Activated CD4-positive, alpha-beta memory T cell treated with anti-CD3 and anti-CD28 coated beads for 36 hours (primary cell): ENCODE data around the gene CCNF. TPM values are rescaled to one million over a fixed set of nuclear protein-coding genes. Genes with fewer than 3 reads are reported as not detected.
A peak's percentile ranks its signal among the peaks of the same experiment; 100 is the strongest.
"Not testable (repeated sequence)": the region's sequence is repeated elsewhere in the genome, so short reads cannot be mapped to it uniquely, and the experiment has no call there.

Experiments used
- CTCF ChIA-PET: fragments of 350-600 bp; sonication (Branson Sonifier 250); formaldehyde crosslinking; loops from one replicate; lab custom pipeline; 2021; ENCODE audit warnings: antibody characterized with exemption, inconsistent platforms; lab: Charles Lee
- POLR2A ChIA-PET: fragments of 350-600 bp; sonication (Branson Sonifier 250); formaldehyde crosslinking; loops from one replicate; lab custom pipeline; 2021; ENCODE audit warnings: antibody characterized with exemption; lab: Charles Lee
- DNase-seq: peaks from one replicate; pipeline ENCODE4 v3.0.0-alpha.2; 2020
- H3K27ac Mint-ChIP-seq: one replicate; pipeline ENCODE4 v1.8.0; 2021; ENCODE audit warnings: mixed read lengths
- H3K27me3 Mint-ChIP-seq: one replicate; pipeline ENCODE4 v1.8.0; 2021; ENCODE audit warnings: mixed read lengths
- H3K36me3 Mint-ChIP-seq: one replicate; pipeline ENCODE4 v1.8.0; 2021; ENCODE audit warnings: mixed read lengths
- H3K4me1 Mint-ChIP-seq: one replicate; pipeline ENCODE4 v1.8.0; 2021; ENCODE audit warnings: low read depth, mixed read lengths
- H3K4me3 Mint-ChIP-seq: one replicate; pipeline ENCODE4 v1.8.0; 2021; ENCODE audit warnings: mild to moderate bottlenecking, mixed read lengths
- H3K9me3 Mint-ChIP-seq: one replicate; pipeline ENCODE4 v1.8.0; 2021; ENCODE audit warnings: mixed read lengths
- intact Hi-C: fragments of 100-400 bp; cut with micrococcal nuclease; formaldehyde crosslinking; loops from one replicate; pipeline ENCODE4 v1.15.1; 2023
- total RNA-seq, 2 experiments: library from RNA; stranded (reverse); gene quantifications; one replicate each; pipeline ENCODE4 v1.2.3, GENCODE V29; 2021

CCNF gene
- total RNA-seq: 10 to 100 TPM; 53.5 to 54.7 TPM

- POLR2A ChIA-PET: interaction anchor here (1.0 to 1.3 kb wide), 4 partner anchors 8 to 30 kb away, joined by 3 to 5 read pairs (median 4); partner anchors contain the start of gene TEDC2
- CTCF ChIA-PET: interaction anchor here (0.7 to 2.1 kb wide), 7 partner anchors 8 to 709 kb away, joined by 3 to 9 read pairs (median 7); partner anchors contain the start of genes ABCA3 and AMDHD2
- H3K36me3 Mint-ChIP-seq: peaks cover 28% of the 10 kb centered on the region
- peak within 1 kb of the TSS; percentile 92 for H3K4me3 Mint-ChIP-seq
- peak; percentile 99 for DNase-seq
- H3K4me1 Mint-ChIP-seq: peaks cover 18% of the 10 kb centered on the region
- no peaks in the 10 kb centered on the region for H3K27me3 Mint-ChIP-seq
- intact Hi-C loops: loop anchor here (2.0 to 5.0 kb wide), 4 partner anchors 43 to 466 kb away; partner anchors contain the start of genes ABCA3, NTN3 and RNPS1
- peak within 1 kb of the TSS; percentile 69 for H3K27ac Mint-ChIP-seq
- H3K9me3 Mint-ChIP-seq: no peaks in the 10 kb centered on the region
Measured at GRCh38 chr16:2429034-2429770, at the start of gene CCNF. CCNF (plus strand) TSS chr16:2429447; CDS start chr16:2429482, 35 bp downstream.

DNA sequence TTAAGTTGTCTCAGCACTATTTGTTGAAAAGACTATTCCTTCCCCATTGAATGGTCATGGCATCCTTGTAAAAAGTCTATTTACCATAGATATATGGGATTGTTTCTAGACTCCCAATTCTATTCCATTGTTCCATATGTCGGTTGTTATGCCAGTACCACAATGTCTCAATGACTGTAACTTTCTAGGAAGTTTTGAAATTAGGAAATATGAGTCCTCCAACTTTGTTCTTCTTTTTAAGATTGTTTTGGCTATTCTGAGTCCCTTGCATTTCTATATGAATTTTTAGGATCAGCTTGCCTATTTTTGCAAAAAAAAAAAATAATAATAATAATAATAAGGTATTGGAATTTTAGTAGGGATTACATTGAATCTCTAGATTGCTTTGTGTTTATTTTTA lies 45.7 kb upstream of the CCNF start:
- H3K27me3 Mint-ChIP-seq: peaks cover 3% of the 10 kb centered on the region
- peaks cover 2% of the 10 kb centered on the region for H3K9me3 Mint-ChIP-seq
- intact Hi-C loops: no loop called here
- ChIA-PET POLR2A (no interaction called here), CTCF (no interaction called here)
- H3K4me1 Mint-ChIP-seq: peaks cover 3% of the 10 kb centered on the region
- no peak overlapping the region for H3K4me3 Mint-ChIP-seq
- H3K36me3 Mint-ChIP-seq: peaks cover 2% of the 10 kb centered on the region
- no peak for DNase-seq
- H3K27ac Mint-ChIP-seq: no peak overlapping the region

DNA sequence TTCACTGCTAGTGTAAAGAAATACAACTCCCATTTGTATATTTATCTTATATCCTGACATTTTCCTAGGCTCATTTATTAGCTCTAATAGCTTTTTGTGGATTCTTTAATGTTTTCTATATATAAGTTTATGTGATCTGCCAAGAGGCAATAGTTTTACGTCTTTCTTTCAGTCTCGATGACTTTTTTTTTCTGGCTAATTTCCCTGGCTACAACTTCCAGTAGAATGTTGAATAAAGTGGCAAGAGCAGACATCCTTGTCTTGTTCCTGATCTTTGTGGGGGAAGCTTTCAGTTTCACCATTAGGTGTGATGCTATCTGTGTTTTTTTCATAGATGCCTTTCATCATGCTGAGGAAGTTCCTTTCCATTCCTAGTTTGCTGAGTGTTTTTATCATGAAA lies 44.8 kb upstream of the CCNF start:
- ChIA-PET CTCF (interaction anchor here (0.7 kb wide), 1 partner anchor 14 kb away, joined by 3 read pairs; no protein-coding TSS in a partner anchor), POLR2A (no interaction called here)
- H3K4me3 Mint-ChIP-seq: no peak overlapping the region
- DNase-seq: no peak
- peaks cover 8% of the 10 kb centered on the region for H3K9me3 Mint-ChIP-seq
- H3K4me1 Mint-ChIP-seq: peaks cover 3% of the 10 kb centered on the region
- no peak overlapping the region for H3K27ac Mint-ChIP-seq
- H3K36me3 Mint-ChIP-seq: peaks cover 3% of the 10 kb centered on the region
- intact Hi-C loops: no loop called here
- H3K27me3 Mint-ChIP-seq: peaks cover 3% of the 10 kb centered on the region

DNA sequence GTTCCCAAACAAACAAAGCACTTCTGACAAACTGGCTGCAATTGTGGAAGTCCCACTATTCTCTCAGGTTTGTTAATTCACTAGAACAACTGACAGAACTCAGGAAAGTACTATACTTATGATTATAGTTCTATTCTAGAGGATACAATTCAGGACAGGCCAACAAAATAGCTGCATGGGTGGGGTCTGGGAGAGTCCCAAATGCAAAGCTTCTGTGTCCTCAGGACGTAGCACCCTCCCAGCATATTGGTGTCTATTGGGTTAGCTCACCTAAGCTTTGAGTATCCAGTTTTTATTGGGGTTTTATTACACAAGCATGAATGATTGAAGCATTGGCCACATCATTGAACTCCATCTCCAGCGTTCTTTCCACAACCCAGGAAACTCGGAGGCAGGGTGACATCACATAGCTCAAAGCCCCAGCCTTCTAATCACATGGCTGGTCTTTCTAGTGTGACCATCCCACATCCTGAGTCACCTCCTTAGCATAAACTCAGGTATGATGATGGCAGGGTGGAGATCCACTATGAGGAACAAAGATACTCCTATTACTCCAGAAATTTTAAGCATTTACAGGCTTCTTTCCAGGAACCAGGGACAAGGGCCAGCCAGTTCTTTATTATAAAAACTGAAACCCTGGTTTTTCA lies 43.9 kb upstream of the CCNF start:
- DNase-seq: no peak
- H3K27me3 Mint-ChIP-seq: peaks cover 3% of the 10 kb centered on the region
- H3K27ac Mint-ChIP-seq: no peak overlapping the region
- peaks cover 3% of the 10 kb centered on the region for H3K4me1 Mint-ChIP-seq
- H3K9me3 Mint-ChIP-seq: peaks cover 8% of the 10 kb centered on the region
- CTCF ChIA-PET: no interaction called here
- H3K36me3 Mint-ChIP-seq: peaks cover 3% of the 10 kb centered on the region
- no peak overlapping the region for H3K4me3 Mint-ChIP-seq
- POLR2A ChIA-PET: no interaction called here
- intact Hi-C loops: no loop called here

GRCh38 chr16:2385982-2386381 lies 43.3 kb upstream of the CCNF start:
- POLR2A ChIA-PET, H3K36me3 Mint-ChIP-seq, H3K4me3 Mint-ChIP-seq, H3K9me3 Mint-ChIP-seq, H3K27ac Mint-ChIP-seq, DNase-seq, intact Hi-C loops, CTCF ChIA-PET, H3K4me1 Mint-ChIP-seq, H3K27me3 Mint-ChIP-seq: not testable (repeated sequence)

GRCh38 chr16:2386990-2387389 lies 42.3 kb upstream of the CCNF start:
- H3K36me3 Mint-ChIP-seq: peaks cover 3% of the 10 kb centered on the region
- POLR2A ChIA-PET: no interaction called here
- peaks cover 3% of the 10 kb centered on the region for H3K27me3 Mint-ChIP-seq
- no peak overlapping the region for H3K27ac Mint-ChIP-seq
- DNase-seq: no peak
- peaks cover 8% of the 10 kb centered on the region for H3K9me3 Mint-ChIP-seq
- H3K4me3 Mint-ChIP-seq: no peak overlapping the region
- CTCF ChIA-PET: no interaction called here
- H3K4me1 Mint-ChIP-seq: peaks cover 3% of the 10 kb centered on the region
- intact Hi-C loops: no loop called here

DNA sequence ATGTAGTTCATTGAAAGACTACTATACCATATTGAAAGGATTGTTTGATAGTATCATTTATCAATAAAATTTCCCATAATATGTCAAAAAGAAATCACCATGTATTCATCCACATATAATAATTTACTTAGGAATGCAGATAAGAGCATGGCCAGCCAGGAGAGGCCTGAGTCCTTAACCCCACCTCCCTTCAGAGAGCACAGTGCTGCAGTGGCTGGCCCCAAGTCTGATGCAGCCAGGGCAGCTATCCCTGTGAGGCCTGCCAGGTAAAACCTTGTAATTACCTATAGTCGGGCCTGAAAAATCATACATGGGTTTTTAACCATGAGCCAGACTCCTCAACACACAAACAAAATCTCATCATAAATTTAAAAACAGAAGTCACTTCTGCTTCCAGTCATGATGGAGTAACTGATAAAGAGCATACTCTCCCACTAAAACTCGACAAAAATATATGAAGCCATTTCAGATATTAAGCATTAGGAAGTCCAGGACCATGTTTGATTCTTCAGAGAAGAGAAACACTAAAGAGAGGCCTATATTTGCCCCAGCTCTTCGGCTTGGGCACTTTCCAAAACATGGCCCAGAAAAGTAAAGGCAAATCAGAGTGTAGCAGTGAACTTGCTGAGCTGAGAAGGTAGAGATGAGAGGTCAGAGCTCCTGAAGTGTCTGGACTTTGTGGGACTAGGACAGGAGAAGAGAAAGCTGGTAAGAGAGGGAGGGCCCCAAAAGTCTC lies 40.9 kb upstream of the CCNF start:
- Mint-ChIP-seq H3K9me3 (peaks cover 8% of the 10 kb centered on the region), H3K36me3 (peaks cover 3% of the 10 kb centered on the region), H3K4me3 (no peak overlapping the region), H3K27me3 (peaks cover 3% of the 10 kb centered on the region), H3K27ac (no peak overlapping the region), H3K4me1 (peaks cover 3% of the 10 kb centered on the region)
- intact Hi-C loops: no loop called here
- DNase-seq: no peak
- CTCF ChIA-PET: no interaction called here
- POLR2A ChIA-PET: no interaction called here

GRCh38 chr16:2388875-2389433 lies 40.3 kb upstream of the CCNF start:
- Mint-ChIP-seq H3K27me3 (peaks cover 3% of the 10 kb centered on the region), H3K4me1 (peaks cover 3% of the 10 kb centered on the region), H3K36me3 (peaks cover 3% of the 10 kb centered on the region), H3K4me3 (no peak overlapping the region), H3K27ac (no peak overlapping the region), H3K9me3 (peaks cover 8% of the 10 kb centered on the region)
- ChIA-PET CTCF (no interaction called here), POLR2A (no interaction called here)
- DNase-seq: no peak
- intact Hi-C loops: no loop called here

DNA sequence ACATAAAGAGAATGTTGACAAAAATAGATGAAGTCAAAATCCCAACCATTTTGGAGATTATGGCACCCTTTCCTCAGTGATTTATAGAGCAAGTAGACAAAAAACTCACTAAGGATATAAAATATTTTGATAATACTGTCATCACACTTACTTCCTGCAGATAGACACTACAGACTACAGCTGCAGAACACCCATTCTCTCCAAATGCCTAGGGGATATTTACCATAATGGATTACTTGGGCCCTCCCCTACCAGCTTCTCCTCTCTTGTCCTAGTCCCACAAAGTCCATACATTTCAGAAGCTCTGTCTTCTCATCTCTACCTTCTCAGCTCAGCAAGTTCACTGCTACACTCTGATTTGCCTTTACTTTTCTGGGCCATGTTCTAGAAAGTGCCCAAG lies 37.2 kb upstream of the CCNF start:
- ChIA-PET POLR2A (no interaction called here), CTCF (no interaction called here)
- peaks cover 8% of the 10 kb centered on the region for H3K9me3 Mint-ChIP-seq
- intact Hi-C loops: no loop called here
- H3K27ac Mint-ChIP-seq: no peak overlapping the region
- peaks cover 3% of the 10 kb centered on the region for H3K36me3 Mint-ChIP-seq
- DNase-seq: no peak
- H3K4me3 Mint-ChIP-seq: no peak overlapping the region
- no peaks in the 10 kb centered on the region for H3K4me1 Mint-ChIP-seq
- peaks cover under 1% of the 10 kb centered on the region for H3K27me3 Mint-ChIP-seq

GRCh38 chr16:2398520-2398919 lies 30.7 kb upstream of the CCNF start:
- Mint-ChIP-seq H3K27ac (no peak overlapping the region), H3K4me1 (no peaks in the 10 kb centered on the region), H3K27me3 (no peaks in the 10 kb centered on the region), H3K36me3 (no peaks in the 10 kb centered on the region), H3K9me3 (no peaks in the 10 kb centered on the region), H3K4me3 (no peak overlapping the region)
- CTCF ChIA-PET: interaction anchor here (0.5 kb wide), 1 partner anchor 14 kb away, joined by 3 read pairs; no protein-coding TSS in a partner anchor
- POLR2A ChIA-PET: no interaction called here
- DNase-seq: no peak
- intact Hi-C loops: no loop called here

GRCh38 chr16:2404099-2404498 lies 25.1 kb upstream of the CCNF start:
- H3K27ac Mint-ChIP-seq: peak overlapping the region; percentile 47
- H3K4me3 Mint-ChIP-seq: no peak overlapping the region
- ChIA-PET CTCF (no interaction called here), POLR2A (no interaction called here)
- H3K4me1 Mint-ChIP-seq: peaks cover 5% of the 10 kb centered on the region
- no peaks in the 10 kb centered on the region for H3K9me3 Mint-ChIP-seq
- intact Hi-C loops: no loop called here
- H3K27me3 Mint-ChIP-seq: peaks cover 2% of the 10 kb centered on the region
- no peaks in the 10 kb centered on the region for H3K36me3 Mint-ChIP-seq
- DNase-seq: no peak

DNA sequence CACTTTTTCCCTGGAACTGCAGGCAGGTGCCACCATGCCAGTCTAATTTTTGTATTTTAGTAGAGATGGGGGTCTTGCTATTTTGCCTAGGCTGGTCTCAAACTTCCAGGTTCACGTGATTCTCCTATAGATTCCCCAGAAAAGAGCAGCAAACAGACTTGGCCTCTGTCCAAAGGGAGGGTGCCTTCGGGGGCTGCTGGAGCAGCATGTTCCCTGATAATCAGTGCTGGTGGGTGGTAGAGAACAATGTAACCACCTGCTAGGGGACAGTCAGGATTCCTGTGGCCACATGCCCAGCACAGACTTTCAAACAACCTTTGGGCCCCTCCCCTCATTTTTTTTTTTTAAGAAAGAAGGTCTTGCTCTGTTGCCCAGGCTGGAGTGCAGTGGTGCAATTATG lies 14.2 kb upstream of the CCNF start:
- no peak for DNase-seq
- ChIA-PET POLR2A (no interaction called here), CTCF (no interaction called here)
- Mint-ChIP-seq H3K27ac (no peak overlapping the region), H3K9me3 (no peaks in the 10 kb centered on the region), H3K4me1 (no peaks in the 10 kb centered on the region), H3K36me3 (no peaks in the 10 kb centered on the region), H3K4me3 (no peak overlapping the region), H3K27me3 (no peaks in the 10 kb centered on the region)
- intact Hi-C loops: no loop called here
